Type B pancreatic cell (in vitro differentiated cells): Measurements from ENCODE around the gene MAP3K14. TPM values are rescaled to one million over a fixed set of nuclear protein-coding genes. Genes with fewer than 3 reads are reported as not detected.

Experiments
- DNase-seq: peaks from one replicate; pipeline ENCODE4 v3.0.0; 2021; ENCODE audit warnings: mixed read lengths; ENCODE audit not compliant: unreplicated experiment; ENCODE audit errors: extremely low spot score
- H3K27ac Mint-ChIP-seq: 2 replicates; pipeline ENCODE4 v1.8.0; 2021; ENCODE audit warnings: mild to moderate bottlenecking, mixed read lengths
- H3K27me3 Mint-ChIP-seq: 2 replicates; pipeline ENCODE4 v1.8.0; 2021; ENCODE audit warnings: mixed read lengths
- H3K36me3 Mint-ChIP-seq: 2 replicates; pipeline ENCODE4 v1.8.0; 2021; ENCODE audit warnings: mixed read lengths
- H3K4me1 Mint-ChIP-seq: one replicate; pipeline ENCODE4 v1.8.0; 2021; ENCODE audit warnings: mixed read lengths; ENCODE audit not compliant: unreplicated experiment
- H3K4me3 Mint-ChIP-seq: 2 replicates; pipeline ENCODE4 v1.8.0; 2021; ENCODE audit warnings: mild to moderate bottlenecking, mixed read lengths
- H3K9me3 Mint-ChIP-seq: 2 replicates; pipeline ENCODE4 v1.8.0; 2021; ENCODE audit warnings: mixed read lengths
- total RNA-seq: library from RNA; stranded (reverse); gene quantifications from 2 replicates; pipeline ENCODE4 v1.2.1, GENCODE V29; 2021; ENCODE audit warnings: low replicate concordance
- TF ChIP-seq, protein P1 (sequence below): fragments of 200-600 bp; sonication (generic); conservative IDR thresholded peaks from 2 replicates; pipeline ENCODE4 v1.5.0; 2021; ENCODE audit warnings: antibody characterized with exemption, mild to moderate bottlenecking

Gene MAP3K14
- total RNA-seq, 1 donor from 2014 or later = 10.4 TPM

- Mint-ChIP-seq H3K36me3 (no peaks in the 10 kb centered on the region), H3K27ac (no peak overlapping the region), H3K4me3 (no peak overlapping the region), H3K4me1 (no peaks in the 10 kb centered on the region), H3K27me3 (no peaks in the 10 kb centered on the region), H3K9me3 (no peaks in the 10 kb centered on the region)
- TF ChIP-seq, protein P1, sequence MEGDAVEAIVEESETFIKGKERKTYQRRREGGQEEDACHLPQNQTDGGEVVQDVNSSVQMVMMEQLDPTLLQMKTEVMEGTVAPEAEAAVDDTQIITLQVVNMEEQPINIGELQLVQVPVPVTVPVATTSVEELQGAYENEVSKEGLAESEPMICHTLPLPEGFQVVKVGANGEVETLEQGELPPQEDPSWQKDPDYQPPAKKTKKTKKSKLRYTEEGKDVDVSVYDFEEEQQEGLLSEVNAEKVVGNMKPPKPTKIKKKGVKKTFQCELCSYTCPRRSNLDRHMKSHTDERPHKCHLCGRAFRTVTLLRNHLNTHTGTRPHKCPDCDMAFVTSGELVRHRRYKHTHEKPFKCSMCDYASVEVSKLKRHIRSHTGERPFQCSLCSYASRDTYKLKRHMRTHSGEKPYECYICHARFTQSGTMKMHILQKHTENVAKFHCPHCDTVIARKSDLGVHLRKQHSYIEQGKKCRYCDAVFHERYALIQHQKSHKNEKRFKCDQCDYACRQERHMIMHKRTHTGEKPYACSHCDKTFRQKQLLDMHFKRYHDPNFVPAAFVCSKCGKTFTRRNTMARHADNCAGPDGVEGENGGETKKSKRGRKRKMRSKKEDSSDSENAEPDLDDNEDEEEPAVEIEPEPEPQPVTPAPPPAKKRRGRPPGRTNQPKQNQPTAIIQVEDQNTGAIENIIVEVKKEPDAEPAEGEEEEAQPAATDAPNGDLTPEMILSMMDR = no peak
- DNase-seq = no peak
These were observed 16.3 kb upstream of the MAP3K14 start for GRCh38 chr17:45332989-45333701.

DNA sequence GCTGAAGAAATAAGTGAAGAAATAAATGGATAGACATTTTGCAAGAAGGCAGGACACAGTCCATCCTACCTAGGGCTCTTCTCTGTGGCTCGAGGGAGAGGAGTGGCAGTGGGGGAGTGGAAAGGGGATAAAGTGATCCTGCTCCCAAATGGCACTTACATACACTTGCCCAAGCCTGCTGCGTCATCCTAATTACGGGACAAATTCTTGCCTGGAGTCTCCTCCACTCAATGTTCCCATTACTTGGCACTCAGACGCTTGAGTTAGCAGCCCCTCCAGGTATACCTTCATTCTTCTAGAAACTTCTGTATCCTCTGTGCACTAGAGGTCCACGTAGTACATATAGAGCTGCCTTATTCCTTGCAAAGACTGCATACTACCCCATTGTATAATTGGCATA is 15.7 kb upstream of the MAP3K14 start:
- Mint-ChIP-seq H3K36me3 (no peaks in the 10 kb centered on the region), H3K27ac (no peak overlapping the region), H3K27me3 (no peaks in the 10 kb centered on the region), H3K9me3 (no peaks in the 10 kb centered on the region), H3K4me3 (no peak overlapping the region), H3K4me1 (no peaks in the 10 kb centered on the region)
- no peak for DNase-seq
- TF ChIP-seq, protein P1 = no peak

GRCh38 chr17:45326626-45327025 is 9.8 kb upstream of the MAP3K14 start:
- no peaks in the 10 kb centered on the region for H3K36me3 Mint-ChIP-seq
- H3K27ac Mint-ChIP-seq = no peak overlapping the region
- no peaks in the 10 kb centered on the region for H3K27me3 Mint-ChIP-seq
- H3K4me1 Mint-ChIP-seq = peaks cover 4% of the 10 kb centered on the region
- DNase-seq = no peak
- H3K9me3 Mint-ChIP-seq = no peaks in the 10 kb centered on the region
- TF ChIP-seq, protein P1 = no peak
- no peak overlapping the region for H3K4me3 Mint-ChIP-seq

GRCh38 chr17:45325810-45326209 is 9.0 kb upstream of the MAP3K14 start:
- peaks cover 11% of the 10 kb centered on the region for H3K4me1 Mint-ChIP-seq
- no peak overlapping the region for H3K27ac Mint-ChIP-seq
- H3K27me3 Mint-ChIP-seq = peaks cover 2% of the 10 kb centered on the region
- H3K36me3 Mint-ChIP-seq = no peaks in the 10 kb centered on the region
- H3K4me3 Mint-ChIP-seq = no peak overlapping the region
- H3K9me3 Mint-ChIP-seq = no peaks in the 10 kb centered on the region
- DNase-seq = no peak
- TF ChIP-seq, protein P1 = no peak

GRCh38 chr17:45324336-45324735 is 7.5 kb upstream of the MAP3K14 start:
- Mint-ChIP-seq H3K27ac (no peak overlapping the region), H3K9me3 (no peaks in the 10 kb centered on the region), H3K27me3 (peaks cover 2% of the 10 kb centered on the region), H3K4me1 (peaks cover 21% of the 10 kb centered on the region), H3K36me3 (no peaks in the 10 kb centered on the region), H3K4me3 (no peak overlapping the region)
- DNase-seq = no peak
- TF ChIP-seq, protein P1 = no peak
